Measurements from ENCODE around the gene LEKR1. TPM values are rescaled to one million over a fixed set of nuclear protein-coding genes. Genes with fewer than 3 reads are reported as not detected.

Gene LEKR1
- total RNA-seq, 1 donor from 2014 or later = 2.3 TPM

DNA sequence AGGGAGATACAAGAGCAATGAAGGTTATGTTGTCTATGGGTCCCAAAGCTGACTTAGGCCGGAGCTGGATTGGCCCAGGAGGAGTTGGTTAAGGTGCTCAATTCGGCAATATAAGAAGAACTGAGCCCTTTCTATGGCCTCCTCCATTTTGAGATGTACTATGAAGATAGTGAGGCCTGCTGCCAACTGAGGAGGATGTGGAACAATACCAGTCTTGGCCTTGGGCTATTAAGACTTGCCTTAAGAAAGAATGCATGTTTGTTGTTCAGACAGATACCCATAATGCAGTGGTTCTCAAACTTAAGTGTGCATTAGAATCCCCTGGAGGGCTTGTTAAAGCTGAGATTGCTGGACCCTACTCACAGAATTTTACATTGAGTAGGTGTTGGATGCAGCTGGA lies 24.4 kb upstream of the LEKR1 start:
- TF ChIP-seq, protein P1, sequence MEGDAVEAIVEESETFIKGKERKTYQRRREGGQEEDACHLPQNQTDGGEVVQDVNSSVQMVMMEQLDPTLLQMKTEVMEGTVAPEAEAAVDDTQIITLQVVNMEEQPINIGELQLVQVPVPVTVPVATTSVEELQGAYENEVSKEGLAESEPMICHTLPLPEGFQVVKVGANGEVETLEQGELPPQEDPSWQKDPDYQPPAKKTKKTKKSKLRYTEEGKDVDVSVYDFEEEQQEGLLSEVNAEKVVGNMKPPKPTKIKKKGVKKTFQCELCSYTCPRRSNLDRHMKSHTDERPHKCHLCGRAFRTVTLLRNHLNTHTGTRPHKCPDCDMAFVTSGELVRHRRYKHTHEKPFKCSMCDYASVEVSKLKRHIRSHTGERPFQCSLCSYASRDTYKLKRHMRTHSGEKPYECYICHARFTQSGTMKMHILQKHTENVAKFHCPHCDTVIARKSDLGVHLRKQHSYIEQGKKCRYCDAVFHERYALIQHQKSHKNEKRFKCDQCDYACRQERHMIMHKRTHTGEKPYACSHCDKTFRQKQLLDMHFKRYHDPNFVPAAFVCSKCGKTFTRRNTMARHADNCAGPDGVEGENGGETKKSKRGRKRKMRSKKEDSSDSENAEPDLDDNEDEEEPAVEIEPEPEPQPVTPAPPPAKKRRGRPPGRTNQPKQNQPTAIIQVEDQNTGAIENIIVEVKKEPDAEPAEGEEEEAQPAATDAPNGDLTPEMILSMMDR (IDR thresholded peaks at IDR 0.05; ENCODE audit: insufficient read depth, low read length, poor library complexity, severe bottlenecking) = no peak
- Histone ChIP-seq H3K27me3 (ENCODE audit: control insufficient read depth, insufficient read depth, low read length) (no peaks in the 10 kb centered on the region), H3K4me3 (ENCODE audit: low read depth, low read length) (no peak overlapping the region), H3K36me3 (ENCODE audit: control insufficient read depth, insufficient read depth, low read length) (no peaks in the 10 kb centered on the region)
- no peak for DNase-seq (ENCODE audit: low read depth)

DNA sequence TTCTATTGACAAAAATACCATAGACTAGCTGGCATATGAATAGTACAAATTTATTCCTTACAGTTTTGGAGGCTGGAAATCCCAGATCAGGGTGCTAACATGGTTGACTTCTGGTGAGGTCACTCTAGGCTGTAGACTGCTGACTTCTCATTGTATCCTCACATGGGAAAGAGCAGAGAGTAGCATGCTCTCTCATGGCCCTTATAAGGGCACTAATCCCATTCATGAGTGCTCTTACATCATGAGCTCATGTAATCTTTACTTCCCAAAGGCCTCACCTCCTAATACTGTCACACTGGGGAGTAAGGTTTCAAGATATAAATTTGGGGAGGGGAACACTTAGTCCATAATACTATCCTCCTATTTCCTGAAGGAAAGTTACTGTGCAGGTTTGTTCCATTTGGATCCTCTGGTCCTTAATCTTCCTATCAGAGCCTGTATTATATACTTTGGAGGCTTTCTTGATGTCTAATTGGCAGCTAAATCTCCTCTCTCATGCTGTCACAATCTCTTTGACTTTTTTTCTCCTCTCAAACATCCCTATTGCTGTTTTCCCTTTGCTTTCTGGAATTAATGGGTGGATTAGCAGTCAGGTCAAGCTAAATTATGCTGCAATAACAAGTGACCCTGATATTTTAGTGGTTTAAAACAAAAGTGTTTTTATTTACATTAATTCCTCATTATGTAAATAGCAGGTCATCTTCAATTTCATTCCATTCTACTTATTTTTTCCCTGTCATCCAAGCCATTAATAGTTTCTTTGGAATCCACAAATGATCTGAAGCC lies 23.1 kb upstream of the LEKR1 start:
- Histone ChIP-seq H3K27me3 (ENCODE audit: control insufficient read depth, insufficient read depth, low read length) (no peaks in the 10 kb centered on the region), H3K4me3 (ENCODE audit: low read depth, low read length) (no peak overlapping the region), H3K36me3 (ENCODE audit: control insufficient read depth, insufficient read depth, low read length) (no peaks in the 10 kb centered on the region)
- no peak for DNase-seq (ENCODE audit: low read depth)
- TF ChIP-seq, protein P1 (IDR thresholded peaks at IDR 0.05; ENCODE audit: insufficient read depth, low read length, poor library complexity, severe bottlenecking) = no peak

DNA sequence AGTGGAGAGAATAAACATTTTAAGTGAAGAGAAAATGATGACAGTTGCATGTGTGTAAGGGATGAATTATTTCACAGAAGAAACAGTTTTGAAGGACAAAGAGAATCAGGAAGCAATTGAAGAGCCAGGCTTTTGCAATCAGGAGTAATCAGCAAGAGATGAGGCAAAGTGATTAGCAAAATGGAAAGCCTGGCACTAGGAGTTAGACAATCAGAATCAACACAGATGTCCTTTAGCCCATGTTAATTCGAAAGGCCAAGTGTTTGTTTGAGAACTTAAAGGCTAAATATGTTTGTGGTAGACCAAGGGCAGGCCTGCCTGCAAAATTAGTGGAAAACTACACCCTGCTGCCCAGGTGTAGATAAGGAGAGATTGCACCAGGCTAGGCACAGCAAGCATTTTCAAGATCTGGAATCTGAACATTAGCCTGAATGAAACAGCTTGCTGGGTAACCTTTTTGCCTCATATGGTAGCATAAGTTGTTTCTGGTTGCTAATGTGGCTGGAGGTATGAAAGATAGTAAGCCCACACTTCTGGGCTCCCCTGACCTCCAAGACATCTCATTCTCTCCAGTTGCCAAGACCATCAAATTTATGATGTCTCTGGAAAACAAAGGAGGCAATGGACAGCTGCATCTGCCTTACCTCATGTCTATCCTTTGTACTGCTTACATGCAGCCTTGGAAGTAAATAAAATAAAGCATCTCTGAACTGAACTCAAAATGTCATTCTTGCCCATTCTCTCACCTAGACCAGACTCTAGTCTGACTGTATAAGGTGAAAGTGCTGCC lies 22.0 kb upstream of the LEKR1 start:
- no peak for DNase-seq (ENCODE audit: low read depth)
- TF ChIP-seq, protein P1 (IDR thresholded peaks at IDR 0.05; ENCODE audit: insufficient read depth, low read length, poor library complexity, severe bottlenecking) = no peak

DNA sequence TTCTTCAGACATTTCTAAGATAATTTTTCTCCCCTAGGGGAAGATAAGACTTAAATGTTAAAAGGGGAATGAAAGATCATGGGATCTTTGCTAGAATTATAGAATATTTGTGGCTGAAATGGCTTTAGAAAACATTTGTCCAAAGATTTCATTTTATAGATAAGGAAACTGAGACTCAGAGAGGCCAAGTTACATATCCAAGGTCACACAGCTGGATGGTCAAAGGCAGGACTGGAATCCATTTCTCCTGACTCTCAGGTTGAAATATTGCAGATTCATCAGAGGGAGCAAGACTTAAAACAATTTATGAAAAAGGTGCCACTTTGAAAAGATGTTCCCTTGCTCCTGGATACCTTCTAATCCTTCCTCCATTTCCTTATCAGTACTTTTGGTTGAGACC lies 19.5 kb upstream of the LEKR1 start:
- no peak for DNase-seq (ENCODE audit: low read depth)
- TF ChIP-seq, protein P1 (IDR thresholded peaks at IDR 0.05; ENCODE audit: insufficient read depth, low read length, poor library complexity, severe bottlenecking) = no peak
- no peaks in the 10 kb centered on the region for H3K36me3 ChIP-seq (ENCODE audit: control insufficient read depth, insufficient read depth, low read length)
- no peaks in the 10 kb centered on the region for H3K27me3 ChIP-seq (ENCODE audit: control insufficient read depth, insufficient read depth, low read length)
- H3K4me3 ChIP-seq (ENCODE audit: low read depth, low read length) = no peak overlapping the region

More for the DNA sequence above, 22.0 kb upstream of the LEKR1 start:
- H3K4me3 ChIP-seq (ENCODE audit: low read depth, low read length) = no peak overlapping the region
- H3K27me3 ChIP-seq (ENCODE audit: control insufficient read depth, insufficient read depth, low read length) = no peaks in the 10 kb centered on the region
- no peaks in the 10 kb centered on the region for H3K36me3 ChIP-seq (ENCODE audit: control insufficient read depth, insufficient read depth, low read length)

DNA sequence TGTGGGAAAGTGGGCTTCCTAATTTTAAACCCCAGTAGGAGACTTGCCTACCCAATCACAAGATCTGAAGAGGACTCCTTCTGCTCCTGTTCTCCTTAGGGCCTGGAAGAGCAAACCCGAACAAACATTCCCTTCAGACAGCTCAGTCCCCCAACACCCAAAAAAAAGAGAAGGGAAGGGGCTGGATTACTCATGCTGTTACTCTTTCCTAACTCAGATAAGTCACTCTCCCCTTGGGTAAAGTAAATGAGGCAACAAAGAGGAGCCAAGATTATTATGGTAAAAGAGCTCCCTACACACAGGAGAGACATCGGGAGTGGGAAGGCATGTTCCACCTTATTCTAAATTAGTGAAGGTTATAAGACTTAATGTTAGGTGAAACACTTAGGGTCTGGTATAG lies 18.1 kb upstream of the LEKR1 start:
- TF ChIP-seq, protein P1 (IDR thresholded peaks at IDR 0.05; ENCODE audit: insufficient read depth, low read length, poor library complexity, severe bottlenecking) = no peak
- Histone ChIP-seq H3K4me3 (ENCODE audit: low read depth, low read length) (no peak overlapping the region), H3K36me3 (ENCODE audit: control insufficient read depth, insufficient read depth, low read length) (no peaks in the 10 kb centered on the region), H3K27me3 (ENCODE audit: control insufficient read depth, insufficient read depth, low read length) (no peaks in the 10 kb centered on the region)
- no peak for DNase-seq (ENCODE audit: low read depth)
